GM19351 (cell line): Measurements from ENCODE around the gene ABCC8.

Experiments
- ATAC-seq: cut with Tn5 transposase; IDR thresholded peaks from one replicate; pipeline ENCODE4 v1.9.1; 2021; ENCODE audit warnings: mild to moderate bottlenecking, moderate library complexity; ENCODE audit not compliant: unreplicated experiment

The ABCC8 gene

GRCh38 chr11:17354601-17354991 is 122.0 kb downstream of the ABCC8 start:
- peak; percentile 47 for ATAC-seq

- no peak for ATAC-seq
Measured at GRCh38 chr11:17353821-17354600, 122.6 kb downstream of the ABCC8 start.

DNA sequence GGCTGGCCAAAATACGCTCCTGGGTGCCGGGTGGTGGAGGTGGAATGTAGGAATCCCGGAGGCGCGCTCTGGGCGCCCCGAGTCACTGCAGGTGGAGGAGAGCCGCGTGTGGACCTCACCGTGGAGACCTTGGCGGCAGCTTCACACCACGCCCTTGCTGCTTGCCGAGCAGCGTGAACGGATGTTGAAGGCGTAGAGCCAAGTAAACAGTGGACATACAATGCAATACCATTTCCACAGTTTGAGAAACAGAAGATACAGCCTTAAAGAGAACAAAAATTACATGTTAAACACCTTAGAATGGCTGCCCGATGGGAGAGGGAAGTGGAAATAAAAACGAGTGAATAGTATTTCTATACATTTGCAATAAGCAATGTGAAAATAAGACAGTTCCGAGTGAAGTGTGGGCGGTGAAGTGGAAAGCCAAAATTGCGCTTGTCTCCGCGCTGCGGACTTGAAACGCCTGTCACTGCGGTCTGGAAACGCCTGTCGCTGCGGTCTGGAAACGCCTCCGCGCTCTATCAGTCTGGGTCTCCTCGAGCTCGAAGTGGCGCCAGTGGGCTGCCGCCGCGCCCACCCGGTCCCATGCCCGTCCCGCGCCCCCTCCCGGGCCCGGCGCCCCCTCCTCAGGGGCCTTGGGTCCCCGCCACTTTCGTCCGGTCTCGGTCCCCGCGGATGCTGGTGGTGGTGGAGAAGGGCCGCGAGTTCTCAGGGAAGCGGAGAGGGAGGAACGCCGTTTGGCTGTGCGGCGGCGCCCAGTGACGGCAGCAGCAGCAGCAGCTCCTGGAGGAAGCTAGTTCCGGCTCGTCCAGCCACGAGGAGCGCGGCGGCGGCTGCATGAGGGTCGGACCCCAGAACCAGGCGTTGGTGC is 123.5 kb downstream of the ABCC8 start:
- peak; percentile 49 for ATAC-seq

DNA sequence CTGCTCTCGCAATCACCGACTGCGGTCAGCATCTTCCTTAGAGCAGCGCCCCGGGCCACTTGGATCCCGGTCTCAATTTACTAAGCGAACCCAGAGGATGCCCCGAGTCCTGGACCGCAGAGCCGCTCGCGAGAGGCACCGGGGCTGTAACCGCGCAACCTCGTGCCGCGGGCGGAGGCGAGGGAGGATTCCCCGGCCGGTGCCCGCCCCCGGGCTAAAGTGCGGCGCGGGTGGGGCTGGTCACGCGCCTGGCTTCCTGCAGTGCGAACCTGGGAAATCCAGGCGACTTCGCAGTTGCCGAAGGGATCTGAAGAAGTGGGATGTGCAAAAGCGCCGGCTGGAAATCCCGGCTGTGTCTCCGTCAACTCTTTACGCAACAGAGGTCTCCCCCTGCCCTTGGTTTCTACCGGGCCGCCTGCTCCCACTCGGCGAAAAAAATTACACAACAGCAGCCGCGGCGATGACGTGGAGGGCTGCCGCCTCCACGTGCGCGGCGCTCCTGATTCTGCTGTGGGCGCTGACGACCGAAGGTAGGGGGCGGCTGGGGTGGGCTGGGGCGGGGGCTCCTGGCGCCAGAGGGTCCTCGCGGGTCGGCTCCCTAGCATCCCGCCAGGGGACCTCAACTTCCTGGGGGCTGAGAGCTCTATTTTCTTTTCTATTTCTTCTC is 125.0 kb downstream of the ABCC8 start, which contains the start of gene NCR3LG1:
NCR3LG1 (plus strand) TSS at position 291 of the 667 bp plus-strand sequence; CDS start at position 461, 170 bp downstream.
- ATAC-seq: no peak

DNA sequence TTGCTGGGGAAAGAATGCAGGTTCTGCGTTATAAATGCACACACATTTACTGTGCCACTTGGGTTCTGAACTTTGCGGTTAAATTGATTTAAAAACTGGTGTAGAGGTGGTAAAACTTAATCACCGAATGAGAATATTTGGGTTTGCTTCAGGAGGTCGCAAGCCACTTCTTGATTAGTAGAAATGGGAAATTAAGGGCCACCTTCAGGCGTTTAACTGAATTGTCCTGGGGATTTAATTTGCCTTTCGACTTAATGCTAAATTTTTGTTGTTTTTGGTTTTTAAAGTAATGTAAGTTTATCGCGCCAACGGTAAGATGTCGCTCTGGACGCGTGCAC is 125.5 kb downstream of the ABCC8 start:
- no peak for ATAC-seq

DNA sequence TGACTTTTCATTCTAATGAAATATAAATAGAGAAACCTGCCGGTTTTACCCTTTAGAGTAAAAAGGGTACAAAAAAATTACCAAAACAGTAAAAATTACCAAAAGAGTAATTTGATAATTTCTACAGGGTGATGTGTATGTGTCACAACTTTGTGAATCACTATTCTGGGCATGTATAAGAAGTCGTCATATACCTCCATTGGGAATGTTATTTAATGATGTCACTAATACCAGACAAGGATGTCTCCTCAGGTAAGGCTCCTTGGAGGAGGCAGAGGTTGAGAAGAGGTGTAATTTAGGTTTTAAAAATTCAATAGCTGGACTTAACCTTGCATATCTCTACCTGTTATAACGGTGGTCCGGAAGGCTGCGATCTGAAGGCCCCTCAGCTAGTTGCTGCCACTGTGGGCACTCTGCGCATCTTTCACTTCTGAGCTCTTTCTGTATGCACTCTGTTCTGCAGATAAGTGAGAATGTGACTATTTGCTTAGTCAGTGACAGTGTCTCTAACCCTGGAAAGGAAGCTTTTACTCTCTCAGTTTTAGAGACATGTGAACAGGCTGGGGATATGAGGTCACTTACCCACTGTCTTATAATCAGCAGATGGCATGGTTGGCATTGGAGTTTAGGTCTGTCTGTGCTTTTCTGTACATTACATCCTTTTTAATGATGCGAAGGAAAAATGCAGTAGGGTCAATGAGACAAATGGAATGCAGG is 126.0 kb downstream of the ABCC8 start:
- ATAC-seq: no peak

DNA sequence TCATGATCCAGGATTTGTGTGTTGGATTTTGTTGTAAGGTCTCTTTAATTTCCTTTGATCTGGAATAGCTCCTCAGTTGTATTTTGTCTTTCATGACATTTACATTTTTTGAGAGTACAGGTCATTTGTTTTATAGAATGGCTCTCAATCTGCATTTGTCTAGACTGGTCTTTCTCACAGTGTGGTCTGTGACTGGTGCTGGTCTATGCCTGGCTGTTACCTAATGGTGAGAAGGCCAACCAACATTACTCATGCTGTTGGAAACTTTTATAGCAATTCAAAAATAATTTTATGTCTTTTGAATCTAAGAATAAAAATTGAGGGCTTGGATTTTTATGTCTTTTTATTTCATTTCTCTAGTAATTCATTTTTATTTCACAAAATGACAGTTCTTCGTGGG is 129.0 kb downstream of the ABCC8 start:
- ATAC-seq: no peak

DNA sequence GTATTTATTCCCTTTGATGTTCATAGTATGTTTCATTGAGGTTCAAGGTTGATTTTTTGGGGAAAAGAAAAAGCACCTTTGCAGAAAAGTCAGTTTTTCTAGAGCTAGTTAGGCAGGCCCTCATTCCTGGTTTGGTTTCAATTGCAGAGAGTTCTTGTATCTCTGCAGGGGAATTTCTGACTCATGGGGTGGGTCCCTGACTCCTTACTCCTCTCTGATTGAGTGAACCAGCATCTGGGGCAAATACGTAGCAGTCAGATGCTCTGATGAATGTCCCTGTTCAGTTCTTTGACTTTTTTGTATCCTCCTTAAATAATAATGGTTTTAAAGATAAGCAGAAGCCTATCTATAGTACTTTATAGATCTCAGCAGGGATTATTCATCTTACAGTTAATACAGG is 132.7 kb downstream of the ABCC8 start:
- no peak for ATAC-seq

- ATAC-seq: no peak
Measured at GRCh38 chr11:17343257-17343656, 133.4 kb downstream of the ABCC8 start.
